IMR-90 (cell line): ENCODE results near the gene SPAAR.
"Not testable (repeated sequence)": the region's sequence is repeated elsewhere in the genome, so short reads cannot be mapped to it uniquely, and the experiment has no call there.

Source experiments
- BHLHE40 ChIP-seq: fragments of 150-350 bp; IDR thresholded peaks from 2 replicates; pipeline ENCODE4 v1.6.1; 2016; ENCODE audit warnings: mild to moderate bottlenecking, low read depth, low read length
- CEBPB ChIP-seq: IDR thresholded peaks from 2 replicates; pipeline ENCODE4 v1.6.1; 2012; ENCODE audit warnings: low read depth, low read length, improper control_type of control experiment
- CHD1 ChIP-seq: IDR thresholded peaks from 2 replicates; pipeline ENCODE4 v1.6.1; 2012; ENCODE audit warnings: low read depth, low read length, improper control_type of control experiment
- CTCF ChIP-seq: conservative IDR thresholded peaks from 2 replicates; pipeline ENCODE4 v1.5.1; 2012; ENCODE audit warnings: mild to moderate bottlenecking, low read depth, low read length, improper control_type of control experiment
- FOS ChIP-seq: fragments of 150-350 bp; IDR thresholded peaks from 2 replicates; pipeline ENCODE4 v1.6.1; 2016; ENCODE audit warnings: low read depth, low read length
- MAFK ChIP-seq: IDR thresholded peaks from 2 replicates; pipeline ENCODE4 v1.6.1; 2012; ENCODE audit warnings: low read depth, low read length, improper control_type of control experiment
- MAZ ChIP-seq: IDR thresholded peaks from 2 replicates; pipeline ENCODE4 v1.6.1; 2012; ENCODE audit warnings: low read depth, mild to moderate bottlenecking, low read length, improper control_type of control experiment, moderate library complexity, borderline replicate concordance
- NFE2L2 ChIP-seq: fragments of 150-350 bp; IDR thresholded peaks from 2 replicates; pipeline ENCODE4 v1.6.1; 2016; ENCODE audit warnings: low read depth, mild to moderate bottlenecking, low read length
- POLR2A ChIP-seq: IDR thresholded peaks from 2 replicates; pipeline ENCODE4 v1.6.1; 2012; ENCODE audit warnings: mild to moderate bottlenecking, low read depth, low read length
- RAD21 ChIP-seq: IDR thresholded peaks from 2 replicates; pipeline ENCODE4 v1.6.1; 2012; ENCODE audit warnings: low read length, improper control_type of control experiment
- RCOR1 ChIP-seq: IDR thresholded peaks from 2 replicates; pipeline ENCODE4 v1.6.1; 2012; ENCODE audit warnings: mild to moderate bottlenecking, low read length, improper control_type of control experiment; ENCODE audit not compliant: insufficient replicate concordance
- RFX5 ChIP-seq: IDR thresholded peaks from 2 replicates; pipeline ENCODE4 v1.8.0; 2012; ENCODE audit warnings: low read depth, mild to moderate bottlenecking, low read length, moderate library complexity
- SMC3 ChIP-seq: fragments of 150-350 bp; IDR thresholded peaks from 2 replicates; pipeline ENCODE4 v1.6.1; 2016; ENCODE audit warnings: low read depth, mild to moderate bottlenecking, antibody characterized with exemption, low read length, moderate library complexity
- USF2 ChIP-seq: fragments of 150-350 bp; IDR thresholded peaks from 2 replicates; pipeline ENCODE4 v1.6.1; 2017; ENCODE audit warnings: mild to moderate bottlenecking, antibody characterized with exemption, low read length, low read depth

- TF ChIP-seq CTCF, RFX5, MAZ, POLR2A, MAFK, USF2, RAD21, BHLHE40, SMC3, CEBPB, CHD1, FOS, RCOR1, NFE2L2: not testable (repeated sequence)
Observed at GRCh38 chr9:35897376-35898099, 11.8 kb upstream of the SPAAR start.
